ENCODE results near the gene AUNIP.

- no peak for TF ChIP-seq CTCF (IDR thresholded peaks at IDR 0.05; ENCODE audit: borderline replicate concordance, extremely low read depth, low read length, poor library complexity, severe bottlenecking)
- TF ChIP-seq EZH2 (IDR thresholded peaks at IDR 0.05; ENCODE audit: borderline replicate concordance, low read depth, low read length, severe bottlenecking) = no peak
These were observed 47.5 kb upstream of the AUNIP start for GRCh38 chr1:25906644-25907300.
